Suprapubic skin (tissue), 3 donors: ENCODE data around the gene CHCT1.
"Not testable (repeated sequence)": the region's sequence is repeated elsewhere in the genome, so short reads cannot be mapped to it uniquely, and the experiment has no call there.

Experiments used
- POLR2A ChIP-seq, 2 donors: fragments of 450-650 bp; IDR thresholded peaks; one replicate each; pipeline ENCODE4 v1.6.1; 2017; ENCODE audit warnings: antibody characterized with exemption in 2 of 2, mild to moderate bottlenecking in 2 of 2, moderate library complexity in 2 of 2
- TF ChIP-seq, protein P1 (sequence below), 2 donors: fragments of 200-600 bp in 1 of 2; fragments of 450-650 bp in 1 of 2; sonication (generic) in 1 of 2; IDR thresholded peaks; one replicate each; pipeline ENCODE4 v1.5.1; 2016 to 2019; ENCODE audit warnings: antibody characterized with exemption in 2 of 2, mild to moderate bottlenecking in 1 of 2, moderate library complexity in 1 of 2

- TF ChIP-seq, protein P1, sequence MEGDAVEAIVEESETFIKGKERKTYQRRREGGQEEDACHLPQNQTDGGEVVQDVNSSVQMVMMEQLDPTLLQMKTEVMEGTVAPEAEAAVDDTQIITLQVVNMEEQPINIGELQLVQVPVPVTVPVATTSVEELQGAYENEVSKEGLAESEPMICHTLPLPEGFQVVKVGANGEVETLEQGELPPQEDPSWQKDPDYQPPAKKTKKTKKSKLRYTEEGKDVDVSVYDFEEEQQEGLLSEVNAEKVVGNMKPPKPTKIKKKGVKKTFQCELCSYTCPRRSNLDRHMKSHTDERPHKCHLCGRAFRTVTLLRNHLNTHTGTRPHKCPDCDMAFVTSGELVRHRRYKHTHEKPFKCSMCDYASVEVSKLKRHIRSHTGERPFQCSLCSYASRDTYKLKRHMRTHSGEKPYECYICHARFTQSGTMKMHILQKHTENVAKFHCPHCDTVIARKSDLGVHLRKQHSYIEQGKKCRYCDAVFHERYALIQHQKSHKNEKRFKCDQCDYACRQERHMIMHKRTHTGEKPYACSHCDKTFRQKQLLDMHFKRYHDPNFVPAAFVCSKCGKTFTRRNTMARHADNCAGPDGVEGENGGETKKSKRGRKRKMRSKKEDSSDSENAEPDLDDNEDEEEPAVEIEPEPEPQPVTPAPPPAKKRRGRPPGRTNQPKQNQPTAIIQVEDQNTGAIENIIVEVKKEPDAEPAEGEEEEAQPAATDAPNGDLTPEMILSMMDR (IDR thresholded peaks at IDR 0.05) = not testable (repeated sequence)
- TF ChIP-seq POLR2A (IDR thresholded peaks at IDR 0.05) = not testable (repeated sequence)
Observed at GRCh38 chr17:60419003-60419402, 3.3 kb upstream of the CHCT1 start.
